ENCODE measurements around the gene ZBTB47. TPM values are rescaled to one million over a fixed set of nuclear protein-coding genes. Genes with fewer than 3 reads are reported as not detected.

The ZBTB47 gene
- total RNA-seq, 1 donor from 2014 or later: 2.0 TPM

GRCh38 chr3:42652251-42652610, 1.3 kb upstream of the ZBTB47 start:
- intact Hi-C loops (cut with micrococcal nuclease): no loop called here

GRCh38 chr3:42652611-42653302, 740 bp upstream of the ZBTB47 start:
- intact Hi-C loops (cut with micrococcal nuclease): no loop called here

- intact Hi-C loops (cut with micrococcal nuclease): no loop called here
Measured at GRCh38 chr3:42653303-42653559, 266 bp upstream of the ZBTB47 start.

GRCh38 chr3:42654331-42655201, 1.1 kb downstream of the ZBTB47 start:
- intact Hi-C loops (cut with micrococcal nuclease): loop anchor here (1.0 kb wide), 1 partner anchor 16 kb away; no protein-coding TSS in a partner anchor

- intact Hi-C loops (cut with micrococcal nuclease): no loop called here
Measured at GRCh38 chr3:42655331-42655888, 1.9 kb downstream of the ZBTB47 start.

GRCh38 chr3:42655980-42656679, 2.6 kb downstream of the ZBTB47 start:
- intact Hi-C loops (cut with micrococcal nuclease): no loop called here

GRCh38 chr3:42656680-42657610, 3.4 kb downstream of the ZBTB47 start:
- intact Hi-C loops (cut with micrococcal nuclease): no loop called here

GRCh38 chr3:42657675-42658074, 4.2 kb downstream of the ZBTB47 start:
- intact Hi-C loops (cut with micrococcal nuclease): no loop called here

- intact Hi-C loops (cut with micrococcal nuclease): no loop called here
Measured at GRCh38 chr3:42658091-42658770, 4.7 kb downstream of the ZBTB47 start.

- intact Hi-C loops (cut with micrococcal nuclease): no loop called here
Measured at GRCh38 chr3:42658771-42659390, 5.4 kb downstream of the ZBTB47 start.

- intact Hi-C loops (cut with micrococcal nuclease): no loop called here
Measured at GRCh38 chr3:42659451-42660130, 6.1 kb downstream of the ZBTB47 start.

- intact Hi-C loops (cut with micrococcal nuclease): no loop called here
Measured at GRCh38 chr3:42660131-42660715, 6.7 kb downstream of the ZBTB47 start.

GRCh38 chr3:42660898-42661297, 7.4 kb downstream of the ZBTB47 start:
- intact Hi-C loops (cut with micrococcal nuclease): loop anchor here (1.0 kb wide), 1 partner anchor 83 kb away; no protein-coding TSS in a partner anchor

- intact Hi-C loops (cut with micrococcal nuclease): loop anchor here (1.0 kb wide), 1 partner anchor 83 kb away; no protein-coding TSS in a partner anchor
Measured at GRCh38 chr3:42661593-42662022, 8.1 kb downstream of the ZBTB47 start.

- intact Hi-C loops (cut with micrococcal nuclease): no loop called here
Measured at GRCh38 chr3:42662037-42662812, 8.7 kb downstream of the ZBTB47 start.

- intact Hi-C loops (cut with micrococcal nuclease): no loop called here
Measured at GRCh38 chr3:42662813-42663535, 9.5 kb downstream of the ZBTB47 start.

All from T-helper 1 cell treated with Interleukin-12 subunit alpha and Interleukin-12 subunit beta and Interleukin-4 antibody, amounts not matched to agents 30 ng/mL and 1 ng/mL, for 36 hours (primary cell).